Middle frontal gyrus (tissue), 1 donor: ENCODE results near the gene KLHDC8A.
"Not testable (repeated sequence)": the region's sequence is repeated elsewhere in the genome, so short reads cannot be mapped to it uniquely, and the experiment has no call there.

ENCODE experiments used
- DNase-seq: peaks from one replicate; pipeline ENCODE4 v3.0.0-alpha.2; 2015; ENCODE audit warnings: low spot score; ENCODE audit errors: extremely low spot score

The KLHDC8A gene

GRCh38 chr1:205356440-205357139 lies at the start of gene KLHDC8A:
KLHDC8A (minus strand) TSS chr1:205356922; CDS start chr1:205343604, 13,318 bp downstream.
- no peak for DNase-seq

GRCh38 chr1:205406252-205406651 lies 49.5 kb upstream of the KLHDC8A start:
- not testable (repeated sequence) for DNase-seq

- DNase-seq: not testable (repeated sequence)
Observed at GRCh38 chr1:205404484-205404883, 47.8 kb upstream of the KLHDC8A start.

- DNase-seq: no peak
Observed at GRCh38 chr1:205398586-205398985, 41.9 kb upstream of the KLHDC8A start.

GRCh38 chr1:205396967-205397616 lies 40.4 kb upstream of the KLHDC8A start:
- DNase-seq: no peak

- DNase-seq: no peak
Observed at GRCh38 chr1:205395616-205396015, 38.9 kb upstream of the KLHDC8A start.

- DNase-seq: no peak
Observed at GRCh38 chr1:205392650-205393049, 35.9 kb upstream of the KLHDC8A start.

GRCh38 chr1:205391386-205391785 lies 34.7 kb upstream of the KLHDC8A start:
- no peak for DNase-seq

GRCh38 chr1:205387845-205388244 lies 31.1 kb upstream of the KLHDC8A start:
- no peak for DNase-seq

GRCh38 chr1:205382990-205383389 lies 26.3 kb upstream of the KLHDC8A start:
- DNase-seq: not testable (repeated sequence)

GRCh38 chr1:205382561-205382960 lies 25.8 kb upstream of the KLHDC8A start:
- no peak for DNase-seq

GRCh38 chr1:205381305-205381704 lies 24.6 kb upstream of the KLHDC8A start:
- no peak for DNase-seq

- DNase-seq: no peak
Observed at GRCh38 chr1:205380882-205381281, 24.2 kb upstream of the KLHDC8A start.

- DNase-seq: no peak
Observed at GRCh38 chr1:205379056-205379455, 22.3 kb upstream of the KLHDC8A start.

- no peak for DNase-seq
Observed at GRCh38 chr1:205377355-205377754, 20.6 kb upstream of the KLHDC8A start.

GRCh38 chr1:205376739-205377138 lies 20.0 kb upstream of the KLHDC8A start:
- no peak for DNase-seq

GRCh38 chr1:205375835-205376545 lies 19.3 kb upstream of the KLHDC8A start:
- no peak for DNase-seq

GRCh38 chr1:205374210-205375078 lies 17.7 kb upstream of the KLHDC8A start:
- no peak for DNase-seq

GRCh38 chr1:205373798-205374175 lies 17.1 kb upstream of the KLHDC8A start:
- no peak for DNase-seq

- DNase-seq: no peak
Observed at GRCh38 chr1:205373022-205373797, 16.5 kb upstream of the KLHDC8A start.
